ENCODE measurements around the gene OBI1.

DNA sequence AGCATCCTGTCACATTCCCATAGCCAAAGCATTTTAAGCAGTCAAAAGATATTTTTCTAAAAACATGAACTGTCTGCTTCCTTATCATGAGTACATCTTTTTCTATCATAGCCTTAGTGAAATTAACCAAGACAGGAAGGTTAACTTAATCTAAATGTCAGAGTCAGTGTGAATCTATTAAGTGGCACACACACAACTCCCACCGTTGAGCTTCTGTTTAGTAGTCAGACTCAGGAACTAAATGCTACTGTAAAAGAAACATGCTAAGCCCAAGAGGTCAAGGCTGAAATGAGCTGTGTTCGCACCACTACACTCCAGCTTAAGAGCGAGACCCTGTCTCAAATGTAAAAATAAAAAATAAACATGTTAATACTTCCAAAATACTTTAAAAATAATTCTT, 47.9 kb downstream of the OBI1 start:
- TF ChIP-seq, protein P1, sequence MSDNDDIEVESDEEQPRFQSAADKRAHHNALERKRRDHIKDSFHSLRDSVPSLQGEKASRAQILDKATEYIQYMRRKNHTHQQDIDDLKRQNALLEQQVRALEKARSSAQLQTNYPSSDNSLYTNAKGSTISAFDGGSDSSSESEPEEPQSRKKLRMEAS (IDR thresholded peaks at IDR 0.05; ENCODE audit: low read depth, low read length) = no peak
- TF ChIP-seq, protein P2, sequence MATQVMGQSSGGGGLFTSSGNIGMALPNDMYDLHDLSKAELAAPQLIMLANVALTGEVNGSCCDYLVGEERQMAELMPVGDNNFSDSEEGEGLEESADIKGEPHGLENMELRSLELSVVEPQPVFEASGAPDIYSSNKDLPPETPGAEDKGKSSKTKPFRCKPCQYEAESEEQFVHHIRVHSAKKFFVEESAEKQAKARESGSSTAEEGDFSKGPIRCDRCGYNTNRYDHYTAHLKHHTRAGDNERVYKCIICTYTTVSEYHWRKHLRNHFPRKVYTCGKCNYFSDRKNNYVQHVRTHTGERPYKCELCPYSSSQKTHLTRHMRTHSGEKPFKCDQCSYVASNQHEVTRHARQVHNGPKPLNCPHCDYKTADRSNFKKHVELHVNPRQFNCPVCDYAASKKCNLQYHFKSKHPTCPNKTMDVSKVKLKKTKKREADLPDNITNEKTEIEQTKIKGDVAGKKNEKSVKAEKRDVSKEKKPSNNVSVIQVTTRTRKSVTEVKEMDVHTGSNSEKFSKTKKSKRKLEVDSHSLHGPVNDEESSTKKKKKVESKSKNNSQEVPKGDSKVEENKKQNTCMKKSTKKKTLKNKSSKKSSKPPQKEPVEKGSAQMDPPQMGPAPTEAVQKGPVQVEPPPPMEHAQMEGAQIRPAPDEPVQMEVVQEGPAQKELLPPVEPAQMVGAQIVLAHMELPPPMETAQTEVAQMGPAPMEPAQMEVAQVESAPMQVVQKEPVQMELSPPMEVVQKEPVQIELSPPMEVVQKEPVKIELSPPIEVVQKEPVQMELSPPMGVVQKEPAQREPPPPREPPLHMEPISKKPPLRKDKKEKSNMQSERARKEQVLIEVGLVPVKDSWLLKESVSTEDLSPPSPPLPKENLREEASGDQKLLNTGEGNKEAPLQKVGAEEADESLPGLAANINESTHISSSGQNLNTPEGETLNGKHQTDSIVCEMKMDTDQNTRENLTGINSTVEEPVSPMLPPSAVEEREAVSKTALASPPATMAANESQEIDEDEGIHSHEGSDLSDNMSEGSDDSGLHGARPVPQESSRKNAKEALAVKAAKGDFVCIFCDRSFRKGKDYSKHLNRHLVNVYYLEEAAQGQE (IDR thresholded peaks at IDR 0.05; ENCODE audit: low read depth, low read length) = no peak
- TF ChIP-seq, protein P3, sequence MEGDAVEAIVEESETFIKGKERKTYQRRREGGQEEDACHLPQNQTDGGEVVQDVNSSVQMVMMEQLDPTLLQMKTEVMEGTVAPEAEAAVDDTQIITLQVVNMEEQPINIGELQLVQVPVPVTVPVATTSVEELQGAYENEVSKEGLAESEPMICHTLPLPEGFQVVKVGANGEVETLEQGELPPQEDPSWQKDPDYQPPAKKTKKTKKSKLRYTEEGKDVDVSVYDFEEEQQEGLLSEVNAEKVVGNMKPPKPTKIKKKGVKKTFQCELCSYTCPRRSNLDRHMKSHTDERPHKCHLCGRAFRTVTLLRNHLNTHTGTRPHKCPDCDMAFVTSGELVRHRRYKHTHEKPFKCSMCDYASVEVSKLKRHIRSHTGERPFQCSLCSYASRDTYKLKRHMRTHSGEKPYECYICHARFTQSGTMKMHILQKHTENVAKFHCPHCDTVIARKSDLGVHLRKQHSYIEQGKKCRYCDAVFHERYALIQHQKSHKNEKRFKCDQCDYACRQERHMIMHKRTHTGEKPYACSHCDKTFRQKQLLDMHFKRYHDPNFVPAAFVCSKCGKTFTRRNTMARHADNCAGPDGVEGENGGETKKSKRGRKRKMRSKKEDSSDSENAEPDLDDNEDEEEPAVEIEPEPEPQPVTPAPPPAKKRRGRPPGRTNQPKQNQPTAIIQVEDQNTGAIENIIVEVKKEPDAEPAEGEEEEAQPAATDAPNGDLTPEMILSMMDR (IDR thresholded peaks at IDR 0.05 in 2 of 3, conservative IDR thresholded peaks at IDR 0.05 in 1 of 3; ENCODE audit: control insufficient read depth in 2 of 3, extremely low read depth in 1 of 3, insufficient read depth in 1 of 3, low read depth in 3 of 3, low read length in 3 of 3) = no peak
- TF ChIP-seq, protein P4, sequence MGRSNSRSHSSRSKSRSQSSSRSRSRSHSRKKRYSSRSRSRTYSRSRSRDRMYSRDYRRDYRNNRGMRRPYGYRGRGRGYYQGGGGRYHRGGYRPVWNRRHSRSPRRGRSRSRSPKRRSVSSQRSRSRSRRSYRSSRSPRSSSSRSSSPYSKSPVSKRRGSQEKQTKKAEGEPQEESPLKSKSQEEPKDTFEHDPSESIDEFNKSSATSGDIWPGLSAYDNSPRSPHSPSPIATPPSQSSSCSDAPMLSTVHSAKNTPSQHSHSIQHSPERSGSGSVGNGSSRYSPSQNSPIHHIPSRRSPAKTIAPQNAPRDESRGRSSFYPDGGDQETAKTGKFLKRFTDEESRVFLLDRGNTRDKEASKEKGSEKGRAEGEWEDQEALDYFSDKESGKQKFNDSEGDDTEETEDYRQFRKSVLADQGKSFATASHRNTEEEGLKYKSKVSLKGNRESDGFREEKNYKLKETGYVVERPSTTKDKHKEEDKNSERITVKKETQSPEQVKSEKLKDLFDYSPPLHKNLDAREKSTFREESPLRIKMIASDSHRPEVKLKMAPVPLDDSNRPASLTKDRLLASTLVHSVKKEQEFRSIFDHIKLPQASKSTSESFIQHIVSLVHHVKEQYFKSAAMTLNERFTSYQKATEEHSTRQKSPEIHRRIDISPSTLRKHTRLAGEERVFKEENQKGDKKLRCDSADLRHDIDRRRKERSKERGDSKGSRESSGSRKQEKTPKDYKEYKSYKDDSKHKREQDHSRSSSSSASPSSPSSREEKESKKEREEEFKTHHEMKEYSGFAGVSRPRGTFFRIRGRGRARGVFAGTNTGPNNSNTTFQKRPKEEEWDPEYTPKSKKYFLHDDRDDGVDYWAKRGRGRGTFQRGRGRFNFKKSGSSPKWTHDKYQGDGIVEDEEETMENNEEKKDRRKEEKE (IDR thresholded peaks at IDR 0.05) = no peak
- TF ChIP-seq SIN3A (IDR thresholded peaks at IDR 0.05; ENCODE audit: low read depth, low read length) (no peak), RELA (IDR thresholded peaks at IDR 0.05; ENCODE audit: borderline replicate concordance, partially characterized antibody) (no peak), CHD4 (IDR thresholded peaks at IDR 0.05) (no peak), POLR2A (IDR thresholded peaks at IDR 0.05; ENCODE audit: low read depth, low read length) (no peak), ZNF217 (IDR thresholded peaks at IDR 0.05) (no peak), GATAD2B (conservative IDR thresholded peaks at IDR 0.05; ENCODE audit: low read depth) (no peak)
- TF ChIP-seq, protein P5, sequence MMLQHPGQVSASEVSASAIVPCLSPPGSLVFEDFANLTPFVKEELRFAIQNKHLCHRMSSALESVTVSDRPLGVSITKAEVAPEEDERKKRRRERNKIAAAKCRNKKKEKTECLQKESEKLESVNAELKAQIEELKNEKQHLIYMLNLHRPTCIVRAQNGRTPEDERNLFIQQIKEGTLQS (IDR thresholded peaks at IDR 0.05; ENCODE audit: borderline replicate concordance, extremely low read depth, low read depth, low read length) = no peak
- TF ChIP-seq, protein P6, sequence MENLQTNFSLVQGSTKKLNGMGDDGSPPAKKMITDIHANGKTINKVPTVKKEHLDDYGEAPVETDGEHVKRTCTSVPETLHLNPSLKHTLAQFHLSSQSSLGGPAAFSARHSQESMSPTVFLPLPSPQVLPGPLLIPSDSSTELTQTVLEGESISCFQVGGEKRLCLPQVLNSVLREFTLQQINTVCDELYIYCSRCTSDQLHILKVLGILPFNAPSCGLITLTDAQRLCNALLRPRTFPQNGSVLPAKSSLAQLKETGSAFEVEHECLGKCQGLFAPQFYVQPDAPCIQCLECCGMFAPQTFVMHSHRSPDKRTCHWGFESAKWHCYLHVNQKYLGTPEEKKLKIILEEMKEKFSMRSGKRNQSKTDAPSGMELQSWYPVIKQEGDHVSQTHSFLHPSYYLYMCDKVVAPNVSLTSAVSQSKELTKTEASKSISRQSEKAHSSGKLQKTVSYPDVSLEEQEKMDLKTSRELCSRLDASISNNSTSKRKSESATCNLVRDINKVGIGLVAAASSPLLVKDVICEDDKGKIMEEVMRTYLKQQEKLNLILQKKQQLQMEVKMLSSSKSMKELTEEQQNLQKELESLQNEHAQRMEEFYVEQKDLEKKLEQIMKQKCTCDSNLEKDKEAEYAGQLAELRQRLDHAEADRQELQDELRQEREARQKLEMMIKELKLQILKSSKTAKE (IDR thresholded peaks at IDR 0.05; ENCODE audit: low read depth, poor library complexity, severe bottlenecking) = no peak
